Stomach (tissue), 4 donors: Measurements from ENCODE around the gene TMED8.

Experiments used
- CTCF ChIP-seq, 7 experiments: fragments of 450-650 bp in 4 of 7; fragments of 200-600 bp in 3 of 7; sonication (generic) in 3 of 7; IDR thresholded peaks; one replicate each; pipeline ENCODE4 v1.5.1; 2016 to 2019; ENCODE audit warnings: antibody characterized with exemption in 7 of 7, control low read depth in 2 of 7, mild to moderate bottlenecking in 1 of 7
- POLR2A ChIP-seq, 4 donors: fragments of 450-650 bp; IDR thresholded peaks; one replicate each; pipeline ENCODE4 v1.6.1; 2016; ENCODE audit warnings: antibody characterized with exemption in 4 of 4, control low read depth in 2 of 4, mild to moderate bottlenecking in 1 of 4, moderate library complexity in 1 of 4

DNA sequence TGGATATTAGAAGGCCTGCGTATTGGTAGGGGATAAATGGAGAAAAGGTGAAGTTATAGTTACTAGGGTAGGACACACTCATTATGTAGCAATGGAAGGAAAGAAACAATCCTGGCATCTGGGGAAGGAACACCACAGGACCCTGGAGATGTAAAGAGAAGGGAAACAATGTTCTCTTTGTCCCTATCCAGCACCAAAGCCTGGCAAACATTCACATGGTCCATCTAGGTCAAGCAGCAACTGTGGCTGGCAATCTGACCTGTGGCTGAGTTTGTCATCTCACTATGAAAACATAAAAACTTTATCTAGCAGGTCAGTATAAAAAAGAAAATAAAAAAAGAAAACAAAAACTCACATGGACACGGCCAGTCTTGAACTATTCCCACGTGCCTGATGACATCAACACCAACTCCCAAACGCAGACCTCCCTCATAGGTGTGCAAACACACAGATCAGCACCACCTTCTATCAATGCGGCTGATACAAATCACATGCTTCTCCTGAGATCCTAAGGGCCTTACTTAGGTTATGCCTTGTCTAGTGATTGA lies 58.8 kb downstream of the TMED8 start:
- TF ChIP-seq POLR2A (IDR thresholded peaks at IDR 0.05) (no peak), CTCF (IDR thresholded peaks at IDR 0.05) (no peak)
